Activated CD4-positive, CD25-positive, alpha-beta regulatory T cell (primary cell): ENCODE data around the gene ZNF691.
"Not testable (repeated sequence)": the region's sequence is repeated elsewhere in the genome, so short reads cannot be mapped to it uniquely, and the experiment has no call there.

Experiments used
- DNase-seq, 4 experiments: peaks; one replicate each; lab custom pipeline; 2025; lab: John Stamatoyannopoulos, UW

Gene ZNF691, protein sequence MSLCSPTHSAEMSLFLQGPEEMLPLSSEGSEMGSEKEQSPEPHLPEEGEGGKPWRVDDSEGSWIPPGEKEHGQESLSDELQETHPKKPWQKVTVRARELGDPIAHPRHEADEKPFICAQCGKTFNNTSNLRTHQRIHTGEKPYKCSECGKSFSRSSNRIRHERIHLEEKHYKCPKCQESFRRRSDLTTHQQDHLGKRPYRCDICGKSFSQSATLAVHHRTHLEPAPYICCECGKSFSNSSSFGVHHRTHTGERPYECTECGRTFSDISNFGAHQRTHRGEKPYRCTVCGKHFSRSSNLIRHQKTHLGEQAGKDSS

DNA sequence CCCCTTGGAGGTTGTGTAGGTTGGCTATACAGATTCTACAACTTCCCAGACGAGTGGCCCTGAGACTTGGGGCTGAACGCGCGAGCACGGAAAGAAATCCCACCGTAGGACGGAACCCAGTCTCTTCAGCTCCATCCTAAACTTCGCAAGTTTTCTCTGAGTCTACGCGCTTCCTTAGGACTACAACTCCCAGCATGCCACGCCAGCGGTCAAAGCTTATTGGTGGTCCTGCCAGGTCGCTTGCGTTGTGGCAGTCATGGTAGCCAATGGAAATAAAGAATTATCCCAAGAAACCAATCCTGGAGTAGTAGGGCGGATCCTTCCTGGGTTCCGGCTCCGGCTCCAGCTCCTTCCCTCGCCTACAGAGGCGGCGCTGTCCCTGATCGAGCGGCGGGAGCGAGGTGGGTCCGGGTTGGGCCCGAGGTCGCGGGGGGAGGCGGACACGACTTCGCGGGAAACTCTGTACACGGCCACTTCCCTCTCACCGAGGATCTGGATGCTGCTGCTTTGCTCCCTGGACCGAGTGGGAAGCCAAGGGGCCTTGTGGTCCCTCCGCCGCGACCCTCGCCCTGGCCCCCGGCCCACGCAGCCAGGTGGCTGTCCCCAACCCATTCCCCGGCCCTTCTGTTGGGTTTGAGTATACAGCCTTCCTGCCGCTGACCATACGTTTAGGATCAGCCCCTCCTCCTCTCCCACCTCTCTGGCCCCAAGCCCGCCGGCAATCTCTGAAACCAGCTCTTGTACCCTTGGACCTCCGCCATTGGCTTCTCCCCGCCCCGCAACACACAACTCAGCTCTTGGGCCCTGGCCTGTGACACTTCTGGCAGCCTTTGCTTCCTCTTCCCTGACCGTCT is at the start of gene ZNF691:
Gene ZNF691 (plus strand): TSS at position 357 of the 854 bp plus-strand sequence. CDS start 3,046 bp downstream, outside the sequence.
- peak; percentile 69 to 80 (median 76) for DNase-seq

DNA sequence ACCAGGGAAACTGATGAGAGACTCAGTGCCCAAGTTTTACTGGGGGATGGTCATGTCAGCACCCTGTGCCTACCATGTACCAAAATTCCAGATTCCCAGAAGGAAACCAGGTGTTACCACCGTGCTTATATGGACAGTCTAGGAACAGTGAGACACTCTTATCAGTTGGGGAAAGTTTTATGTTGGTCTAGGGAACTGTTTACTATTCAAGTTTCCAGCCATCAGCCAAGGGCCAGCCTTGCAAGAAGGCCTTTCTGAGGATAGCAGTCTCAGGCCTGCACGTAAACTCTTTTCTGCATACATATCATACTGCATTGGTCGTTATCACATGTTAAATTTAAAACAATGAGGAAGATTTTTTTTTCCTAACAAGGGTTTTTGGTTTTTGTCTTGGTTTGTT is 49.0 kb upstream of the ZNF691 start:
- no peak for DNase-seq

DNA sequence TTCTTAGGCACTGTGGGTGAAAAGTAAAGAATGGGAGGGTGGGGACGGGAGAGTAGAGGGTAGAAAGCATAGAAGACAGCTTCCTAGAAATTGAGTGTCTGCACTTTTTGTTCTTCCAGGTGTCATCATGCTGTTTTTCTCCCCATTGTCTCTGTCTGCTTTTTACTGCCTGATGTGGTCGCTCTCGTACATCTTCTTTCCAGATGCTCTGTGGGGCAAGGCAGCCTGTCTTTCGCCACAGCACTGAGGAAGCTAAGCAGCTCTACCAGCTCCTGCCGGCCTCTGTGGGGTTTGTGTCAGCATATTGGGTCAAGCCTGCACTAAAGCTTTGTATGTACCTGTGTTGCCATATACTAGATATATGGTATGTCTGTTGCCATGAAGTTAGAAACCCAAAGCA is 48.4 kb upstream of the ZNF691 start:
- no peak for DNase-seq

DNA sequence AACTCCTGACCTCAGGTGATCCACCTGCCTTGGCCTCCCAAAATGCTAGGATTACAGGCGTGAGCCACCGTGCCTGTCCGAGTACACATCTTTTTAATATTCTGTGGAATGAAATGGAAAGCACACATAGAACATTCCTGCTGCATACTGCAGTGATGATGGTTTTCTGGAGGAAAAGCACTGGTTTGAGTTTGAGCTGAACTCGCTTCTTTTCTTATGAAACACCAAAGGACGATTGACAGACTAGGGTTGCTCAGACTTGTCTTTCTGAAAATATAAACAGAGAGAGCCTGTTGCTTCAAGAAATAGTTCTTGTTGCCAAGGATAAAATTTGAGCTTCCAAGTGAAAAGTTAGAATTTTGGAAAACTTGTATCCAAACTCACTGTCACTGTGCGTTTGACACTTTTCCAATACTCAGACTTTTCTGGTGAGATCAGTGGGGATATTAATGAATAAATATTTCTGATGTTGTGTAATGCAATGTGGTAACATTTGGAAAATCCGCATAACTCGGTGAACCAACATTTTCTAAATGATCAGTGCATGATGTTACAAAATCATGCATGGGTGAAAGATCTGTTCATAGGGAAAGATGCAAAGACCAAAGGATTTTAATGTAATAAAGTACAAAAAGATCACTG is 44.5 kb upstream of the ZNF691 start:
- no peak for DNase-seq

DNA sequence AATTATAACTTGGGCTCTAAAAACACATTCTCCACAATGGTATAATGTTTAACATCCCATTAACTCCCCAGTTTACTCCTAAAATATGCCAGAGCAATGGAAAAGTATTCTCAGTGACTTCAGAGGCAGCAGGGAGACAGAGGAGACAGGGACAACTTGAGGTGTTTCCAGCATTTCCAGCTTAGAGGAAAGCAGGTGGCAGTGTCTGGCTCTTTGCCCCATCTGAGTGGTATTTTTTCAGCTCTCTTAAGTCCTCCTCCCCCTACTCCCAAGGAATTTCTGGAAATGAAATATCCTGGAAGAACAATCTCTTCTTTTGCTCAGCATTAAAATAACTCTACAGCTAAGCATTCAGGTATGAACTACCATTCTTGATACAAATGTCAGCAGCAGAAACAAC is 40.2 kb upstream of the ZNF691 start:
- DNase-seq = no peak

DNA sequence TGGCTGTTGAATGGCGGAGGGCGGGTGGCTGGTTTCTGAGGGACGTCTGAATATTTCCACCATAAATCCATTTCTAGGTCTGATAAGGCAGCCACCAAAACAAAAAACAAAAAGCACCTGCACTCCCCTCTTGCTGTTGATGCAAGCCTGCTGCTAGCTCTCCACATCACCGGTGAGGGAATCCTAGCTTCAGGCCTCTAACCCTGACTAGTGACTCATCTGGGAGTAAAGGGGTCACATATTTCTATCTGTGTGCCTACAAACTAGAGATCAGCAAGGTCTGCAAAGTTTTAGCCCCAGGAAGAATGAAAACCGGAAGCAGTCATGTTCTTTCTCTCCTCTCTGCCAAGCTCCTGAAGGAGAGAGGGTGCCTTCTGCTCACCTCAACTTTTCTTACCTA is 39.8 kb upstream of the ZNF691 start:
- DNase-seq = no peak

GRCh38 chr1:42807056-42807668 is 39.3 kb upstream of the ZNF691 start:
- DNase-seq = no peak

- DNase-seq = not testable (repeated sequence)
Observed at GRCh38 chr1:42814815-42815214, 31.6 kb upstream of the ZNF691 start.

GRCh38 chr1:42815941-42816584 is 30.4 kb upstream of the ZNF691 start:
- DNase-seq = no peak

- peak; percentile 92 to 94 (median 92) for DNase-seq
Observed at GRCh38 chr1:42816585-42817439, 29.6 kb upstream of the ZNF691 start, which contains the start of the genes ERMAP and SVBP. Gene ERMAP, plus strand, starts transcription at chr1:42817122. Its CDS starts 13,327 bp downstream, at chr1:42830449. Gene SVBP, minus strand, starts transcription at chr1:42817397. Its CDS starts 853 bp downstream, at chr1:42816544.

- no peak for DNase-seq
Observed at GRCh38 chr1:42817440-42817767, 29.0 kb upstream of the ZNF691 start.

- DNase-seq = no peak
Observed at GRCh38 chr1:42817976-42818375, 28.4 kb upstream of the ZNF691 start.

- no peak for DNase-seq
Observed at GRCh38 chr1:42820813-42821212, 25.6 kb upstream of the ZNF691 start.

- DNase-seq = no peak
Observed at GRCh38 chr1:42821690-42822089, 24.7 kb upstream of the ZNF691 start.

- no peak for DNase-seq
Observed at GRCh38 chr1:42822800-42823392, 23.5 kb upstream of the ZNF691 start.

GRCh38 chr1:42824481-42825035 is 21.9 kb upstream of the ZNF691 start:
- no peak for DNase-seq

- no peak for DNase-seq
Observed at GRCh38 chr1:42825036-42825851, 21.2 kb upstream of the ZNF691 start.

DNA sequence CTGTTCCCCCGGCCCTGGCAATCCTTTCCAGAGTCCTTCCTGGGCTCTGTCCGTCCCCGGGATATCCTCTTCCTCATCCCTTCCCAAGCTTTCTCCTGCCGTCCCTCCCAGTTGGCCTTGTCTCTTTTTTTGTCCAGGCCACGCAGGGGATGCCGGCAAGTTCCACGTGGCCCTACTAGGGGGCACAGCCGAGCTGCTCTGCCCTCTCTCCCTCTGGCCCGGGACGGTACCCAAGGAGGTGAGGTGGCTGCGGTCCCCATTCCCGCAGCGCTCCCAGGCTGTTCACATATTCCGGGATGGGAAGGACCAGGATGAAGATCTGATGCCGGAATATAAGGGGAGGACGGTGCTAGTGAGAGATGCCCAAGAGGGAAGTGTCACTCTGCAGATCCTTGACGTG is 15.8 kb upstream of the ZNF691 start:
- DNase-seq = no peak

DNA sequence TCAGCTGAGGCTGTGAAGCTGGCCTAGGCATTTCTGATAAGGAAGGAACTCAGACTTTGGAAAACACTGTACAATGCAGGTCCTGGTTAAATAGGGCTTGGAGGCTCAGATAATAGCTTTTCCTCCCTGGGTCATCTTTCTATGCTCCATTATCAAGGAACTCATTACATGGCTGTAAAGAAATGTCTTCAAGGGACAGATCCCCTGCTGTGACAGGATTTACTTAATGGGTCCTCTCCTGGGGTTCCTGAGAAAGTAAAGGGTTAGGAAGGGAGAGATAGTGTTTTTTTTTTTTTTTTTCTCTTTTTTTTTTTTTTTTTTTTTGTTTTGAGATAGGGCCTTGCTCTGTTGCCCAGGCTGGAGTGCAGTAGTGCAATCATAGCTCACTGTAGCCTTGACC is 15.1 kb upstream of the ZNF691 start:
- no peak for DNase-seq
